Measurements from ENCODE around the gene CSNK2A1.

DNA sequence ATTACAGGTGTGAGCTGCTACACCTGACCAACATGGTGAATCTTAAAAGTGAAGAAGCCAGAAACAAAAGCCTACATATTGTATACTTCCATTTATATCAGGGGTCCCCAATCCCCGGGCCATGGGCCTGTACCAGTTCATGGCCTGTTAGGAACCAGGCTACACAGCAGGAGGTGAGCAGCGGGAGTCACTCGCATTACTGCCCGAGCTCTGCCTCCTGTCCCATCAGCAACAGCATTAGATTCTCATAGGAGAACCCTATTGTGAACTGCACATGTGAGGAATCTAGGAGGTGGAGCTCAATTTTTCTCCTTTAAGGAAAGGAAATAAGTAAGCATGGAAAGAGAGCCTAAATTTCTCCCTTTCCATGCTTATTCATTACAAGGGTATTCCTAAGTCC lies 21.7 kb downstream of the CSNK2A1 start:
- TF ChIP-seq, protein P1, sequence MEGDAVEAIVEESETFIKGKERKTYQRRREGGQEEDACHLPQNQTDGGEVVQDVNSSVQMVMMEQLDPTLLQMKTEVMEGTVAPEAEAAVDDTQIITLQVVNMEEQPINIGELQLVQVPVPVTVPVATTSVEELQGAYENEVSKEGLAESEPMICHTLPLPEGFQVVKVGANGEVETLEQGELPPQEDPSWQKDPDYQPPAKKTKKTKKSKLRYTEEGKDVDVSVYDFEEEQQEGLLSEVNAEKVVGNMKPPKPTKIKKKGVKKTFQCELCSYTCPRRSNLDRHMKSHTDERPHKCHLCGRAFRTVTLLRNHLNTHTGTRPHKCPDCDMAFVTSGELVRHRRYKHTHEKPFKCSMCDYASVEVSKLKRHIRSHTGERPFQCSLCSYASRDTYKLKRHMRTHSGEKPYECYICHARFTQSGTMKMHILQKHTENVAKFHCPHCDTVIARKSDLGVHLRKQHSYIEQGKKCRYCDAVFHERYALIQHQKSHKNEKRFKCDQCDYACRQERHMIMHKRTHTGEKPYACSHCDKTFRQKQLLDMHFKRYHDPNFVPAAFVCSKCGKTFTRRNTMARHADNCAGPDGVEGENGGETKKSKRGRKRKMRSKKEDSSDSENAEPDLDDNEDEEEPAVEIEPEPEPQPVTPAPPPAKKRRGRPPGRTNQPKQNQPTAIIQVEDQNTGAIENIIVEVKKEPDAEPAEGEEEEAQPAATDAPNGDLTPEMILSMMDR (conservative IDR thresholded peaks at IDR 0.05 in 1 of 2, IDR thresholded peaks at IDR 0.05 in 1 of 2; ENCODE audit: extremely low read depth in 1 of 2, insufficient read depth in 1 of 2, low read depth in 1 of 2, low read length in 2 of 2) = no peak
- no peak for TF ChIP-seq EZH2 (IDR thresholded peaks at IDR 0.05; ENCODE audit: borderline replicate concordance, low read length)

Measured in mammary epithelial cell (primary cell).